ENCODE results near the gene ITPRID2.
A peak's percentile ranks its signal among the peaks of the same experiment; 100 is the strongest.

The ITPRID2 gene

DNA sequence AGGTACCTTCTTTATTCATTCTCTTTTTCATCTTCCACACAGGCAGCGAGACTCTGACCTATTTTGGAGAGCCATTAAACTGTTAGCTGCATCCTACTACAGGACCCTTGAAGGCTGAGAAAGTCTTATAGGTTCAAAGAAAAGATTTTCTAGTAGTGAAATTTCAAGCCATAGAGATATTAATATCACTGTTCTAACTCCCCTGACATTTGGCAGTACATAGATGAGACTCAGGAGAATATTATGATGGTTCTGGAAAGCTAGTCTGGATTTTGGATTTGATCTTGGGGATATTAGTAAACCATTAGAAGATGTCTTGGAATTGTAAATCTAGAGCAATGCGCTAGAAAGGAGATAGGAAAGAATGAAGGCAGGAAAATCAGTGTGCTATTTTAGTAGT, 1.3 kb upstream of the ITPRID2 start:
- Mint-ChIP-seq H3K9me3 (no peaks in the 10 kb centered on the region), H3K4me1 (ENCODE audit: low read depth) (peaks cover 24% of the 10 kb centered on the region), H3K4me3 (peak overlapping the region; percentile 25), H3K27ac (no peak overlapping the region), H3K27me3 (ENCODE audit: low read depth) (peaks cover 45% of the 10 kb centered on the region), H3K36me3 (ENCODE audit: low read depth) (peaks cover 18% of the 10 kb centered on the region)
- DNase-seq (ENCODE audit: low spot score), result no peak

DNA sequence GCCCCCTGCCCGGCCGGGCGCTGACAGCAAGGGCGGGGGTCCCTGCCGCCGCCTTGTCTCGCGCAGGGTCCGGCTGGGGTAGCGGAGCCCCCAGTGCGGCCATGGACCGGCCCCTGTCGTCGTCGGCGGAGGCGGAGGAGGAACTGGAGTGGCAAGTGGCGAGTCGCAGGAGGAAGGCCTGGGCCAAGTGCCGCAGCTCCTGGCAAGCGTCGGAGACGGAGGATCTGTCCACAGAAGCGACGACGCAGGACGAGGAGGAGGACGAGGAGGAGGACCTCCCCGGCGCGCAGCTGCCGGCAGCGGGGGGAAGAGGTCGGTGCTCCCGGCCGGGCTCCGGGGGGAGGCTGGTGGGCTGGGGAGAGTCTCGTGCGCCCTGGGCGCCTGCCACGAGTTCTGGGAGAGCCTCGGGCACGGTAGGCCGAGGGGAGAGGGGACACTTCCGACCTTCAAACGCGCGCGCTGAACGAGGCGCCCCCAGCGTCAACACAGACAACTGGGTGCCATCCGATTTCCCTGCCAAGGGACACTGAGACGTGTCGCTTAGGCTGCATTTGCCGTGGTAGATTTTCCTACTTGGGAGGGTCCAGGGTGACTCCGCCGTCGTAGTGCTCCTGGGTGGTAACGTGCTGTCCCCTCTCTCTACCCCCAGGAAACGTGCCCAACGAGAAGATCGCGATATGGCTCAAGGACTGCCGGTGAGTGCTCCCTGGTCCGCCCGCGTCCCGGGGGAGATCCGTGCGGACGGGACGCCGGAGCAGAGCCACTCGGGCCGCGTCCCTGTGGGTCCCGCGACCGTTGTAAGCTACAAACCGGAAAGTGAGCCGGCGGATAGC, 652 bp downstream of the ITPRID2 start:
- no peaks in the 10 kb centered on the region for H3K9me3 Mint-ChIP-seq
- H3K4me3 Mint-ChIP-seq, result peak overlapping the region; percentile 97
- peaks cover 31% of the 10 kb centered on the region for H3K4me1 Mint-ChIP-seq (ENCODE audit: low read depth)
- DNase-seq (ENCODE audit: low spot score), result peak; percentile 63
- H3K27ac Mint-ChIP-seq, result peak overlapping the region; percentile 93
- H3K27me3 Mint-ChIP-seq (ENCODE audit: low read depth), result peaks cover 29% of the 10 kb centered on the region
- H3K36me3 Mint-ChIP-seq (ENCODE audit: low read depth), result peaks cover 24% of the 10 kb centered on the region

DNA sequence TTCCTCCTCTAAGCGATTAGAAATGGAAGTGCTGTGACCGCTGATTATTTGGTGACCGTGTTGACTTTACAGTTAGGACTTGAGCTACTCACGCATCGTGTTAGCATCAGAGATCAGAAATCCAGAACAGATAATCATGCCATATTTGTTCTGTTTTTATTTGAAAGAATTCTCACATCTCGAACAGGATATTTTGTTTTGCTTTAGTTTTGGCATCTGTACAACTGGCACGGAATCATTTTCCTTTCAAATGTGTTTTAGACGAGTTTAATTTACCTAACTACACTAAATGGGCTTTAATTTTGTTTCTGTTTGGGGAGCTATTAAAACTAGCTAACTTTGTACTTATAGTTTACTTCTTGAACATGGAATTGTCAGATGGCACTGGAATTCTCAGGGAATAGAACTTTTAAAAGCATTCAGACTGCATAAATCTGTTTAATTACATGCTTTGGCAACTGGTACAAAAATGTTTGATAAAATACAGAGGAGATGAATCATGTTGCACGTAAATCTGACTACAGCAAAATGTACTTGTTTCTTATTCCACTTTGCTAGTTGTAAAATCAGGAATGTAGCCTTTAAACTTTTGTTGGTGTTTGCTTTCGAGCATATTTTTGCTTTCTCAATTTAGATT, 1.4 kb downstream of the ITPRID2 start:
- H3K9me3 Mint-ChIP-seq, result no peaks in the 10 kb centered on the region
- DNase-seq (ENCODE audit: low spot score), result no peak

DNA sequence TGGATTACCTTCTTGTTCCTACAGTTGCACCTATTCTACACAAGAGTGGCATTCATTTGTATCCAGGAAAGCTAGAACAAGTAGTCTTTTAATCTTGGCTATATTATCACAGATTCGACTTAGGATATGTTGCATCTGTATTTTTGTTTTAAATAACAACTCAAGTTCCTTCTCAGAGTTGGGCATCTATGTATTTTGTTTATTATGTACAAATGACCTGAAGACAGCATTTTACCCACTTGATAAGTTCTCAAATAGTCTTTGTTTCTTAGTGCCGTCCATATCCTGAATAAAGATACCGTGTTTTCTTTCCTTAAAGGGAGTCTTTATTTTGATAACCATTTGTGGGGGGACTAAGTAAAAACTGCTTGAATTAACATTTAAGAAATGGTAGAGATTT, 2.9 kb downstream of the ITPRID2 start:
- no peak for DNase-seq (ENCODE audit: low spot score)
- H3K4me3 Mint-ChIP-seq, result no peak overlapping the region
- peaks cover 35% of the 10 kb centered on the region for H3K4me1 Mint-ChIP-seq (ENCODE audit: low read depth)

More for the DNA sequence above, 1.4 kb downstream of the ITPRID2 start:
- Mint-ChIP-seq H3K36me3 (ENCODE audit: low read depth) (peaks cover 24% of the 10 kb centered on the region), H3K4me3 (peak overlapping the region; percentile 97), H3K27me3 (ENCODE audit: low read depth) (peaks cover 26% of the 10 kb centered on the region), H3K27ac (peak overlapping the region; percentile 93), H3K4me1 (ENCODE audit: low read depth) (peaks cover 31% of the 10 kb centered on the region)

DNA sequence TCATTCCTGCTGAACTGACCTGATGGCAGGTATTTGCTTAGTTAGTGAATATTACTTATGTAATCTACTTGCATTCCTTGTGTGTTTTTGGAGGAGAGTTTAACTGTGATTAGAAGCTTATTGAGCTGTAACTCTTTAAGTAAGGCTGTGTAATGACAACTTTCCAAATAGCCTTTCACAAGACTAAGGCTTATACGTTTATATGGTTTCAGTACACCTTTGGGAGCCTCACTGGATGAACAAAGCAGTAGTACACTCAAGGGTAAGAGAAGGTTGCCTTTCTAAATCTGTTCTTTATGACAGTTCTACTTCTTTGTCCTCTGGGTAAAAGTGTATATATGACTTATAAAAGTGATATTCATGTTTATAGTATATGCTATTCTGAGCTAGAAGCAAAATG, 4.3 kb downstream of the ITPRID2 start:
- no peak for DNase-seq (ENCODE audit: low spot score)
- Mint-ChIP-seq H3K27me3 (ENCODE audit: low read depth) (peaks cover 4% of the 10 kb centered on the region), H3K4me3 (no peak overlapping the region), H3K27ac (no peak overlapping the region), H3K36me3 (ENCODE audit: low read depth) (peaks cover 41% of the 10 kb centered on the region), H3K9me3 (no peaks in the 10 kb centered on the region), H3K4me1 (ENCODE audit: low read depth) (peaks cover 47% of the 10 kb centered on the region)

More for the DNA sequence above, 2.9 kb downstream of the ITPRID2 start:
- H3K27ac Mint-ChIP-seq, result no peak overlapping the region
- H3K9me3 Mint-ChIP-seq, result no peaks in the 10 kb centered on the region
- peaks cover 12% of the 10 kb centered on the region for H3K27me3 Mint-ChIP-seq (ENCODE audit: low read depth)
- peaks cover 30% of the 10 kb centered on the region for H3K36me3 Mint-ChIP-seq (ENCODE audit: low read depth)

DNA sequence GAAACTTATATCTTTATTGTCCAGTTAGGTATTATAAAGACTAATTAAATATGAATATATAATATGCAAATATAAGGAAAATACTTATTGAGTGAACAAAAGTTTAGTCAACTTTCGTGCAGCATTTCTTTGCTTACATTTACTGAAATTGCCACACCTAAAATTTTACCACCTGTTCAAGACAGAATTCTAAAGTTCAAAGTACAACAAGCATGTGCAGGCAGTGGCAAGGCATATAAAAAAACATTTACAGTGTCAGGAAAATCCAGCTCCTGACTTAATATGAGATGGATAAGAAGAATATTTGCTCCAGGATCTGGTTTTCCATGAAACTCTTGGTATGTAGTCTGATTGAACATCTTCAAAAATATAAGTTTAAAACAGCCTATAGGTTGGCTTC, 4.8 kb downstream of the ITPRID2 start:
- no peak overlapping the region for H3K27ac Mint-ChIP-seq
- peaks cover 45% of the 10 kb centered on the region for H3K36me3 Mint-ChIP-seq (ENCODE audit: low read depth)
- no peak for DNase-seq (ENCODE audit: low spot score)
- no peak overlapping the region for H3K4me3 Mint-ChIP-seq
- peaks cover under 1% of the 10 kb centered on the region for H3K27me3 Mint-ChIP-seq (ENCODE audit: low read depth)
- no peaks in the 10 kb centered on the region for H3K9me3 Mint-ChIP-seq
- peaks cover 43% of the 10 kb centered on the region for H3K4me1 Mint-ChIP-seq (ENCODE audit: low read depth)

DNA sequence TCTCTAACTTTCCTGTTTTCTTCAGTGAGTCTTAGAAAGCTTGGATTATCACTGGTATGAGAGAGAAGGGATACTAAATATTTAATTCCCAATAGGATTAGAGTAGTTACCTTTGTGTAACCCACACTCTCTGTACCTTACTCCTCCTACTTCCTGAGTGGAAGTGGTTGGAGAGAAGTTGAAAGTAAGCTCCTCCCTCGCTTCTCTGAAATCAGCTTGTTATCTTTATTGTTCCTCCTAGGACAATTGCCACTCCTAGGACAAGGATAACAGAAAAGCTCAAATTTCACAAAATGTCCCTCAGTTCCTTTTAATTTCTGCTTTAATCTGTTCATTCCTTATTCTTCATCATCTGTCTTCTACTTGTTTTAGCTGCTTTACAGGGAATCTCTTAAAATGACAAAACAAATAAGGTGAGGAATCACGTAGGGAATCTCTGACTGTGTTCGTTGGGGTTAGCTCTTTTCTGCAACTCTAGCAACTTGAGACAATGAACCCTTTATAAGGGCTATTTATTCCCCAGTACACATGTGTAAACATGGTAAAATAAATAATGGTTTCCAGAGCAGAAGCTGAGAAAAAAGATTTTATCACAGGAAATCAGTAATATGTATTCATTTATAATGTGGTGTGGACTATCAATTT, 8.6 kb downstream of the ITPRID2 start:
- H3K27ac Mint-ChIP-seq, result no peak overlapping the region

DNA sequence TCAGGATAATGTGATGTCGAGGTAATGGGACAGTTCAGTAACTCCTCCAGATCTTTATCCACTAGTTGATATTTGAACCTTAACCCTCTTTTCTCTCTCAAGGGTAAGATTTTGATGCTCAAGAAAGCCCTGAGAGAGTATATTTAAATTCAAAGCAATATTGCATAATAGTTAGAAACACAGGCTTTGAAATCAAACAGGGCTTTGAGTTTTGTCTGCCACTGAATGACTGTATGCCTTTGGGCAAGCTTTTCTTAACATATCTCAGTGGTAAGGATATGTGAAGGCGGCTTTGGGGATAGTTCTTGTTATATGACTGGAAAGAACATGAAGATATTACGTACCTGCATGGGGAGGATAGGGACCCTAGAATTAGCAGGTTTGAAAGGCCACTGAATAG, 11.1 kb downstream of the ITPRID2 start:
- Mint-ChIP-seq H3K4me1 (ENCODE audit: low read depth) (peaks cover 19% of the 10 kb centered on the region), H3K4me3 (no peak overlapping the region), H3K27me3 (ENCODE audit: low read depth) (no peaks in the 10 kb centered on the region), H3K27ac (no peak overlapping the region), H3K36me3 (ENCODE audit: low read depth) (peaks cover 49% of the 10 kb centered on the region), H3K9me3 (no peaks in the 10 kb centered on the region)
- no peak for DNase-seq (ENCODE audit: low spot score)

More for the DNA sequence above, 8.6 kb downstream of the ITPRID2 start:
- Mint-ChIP-seq H3K27me3 (ENCODE audit: low read depth) (no peaks in the 10 kb centered on the region), H3K36me3 (ENCODE audit: low read depth) (peaks cover 50% of the 10 kb centered on the region), H3K4me1 (ENCODE audit: low read depth) (peaks cover 26% of the 10 kb centered on the region), H3K4me3 (peak overlapping the region; percentile 3), H3K9me3 (no peaks in the 10 kb centered on the region)
- no peak for DNase-seq (ENCODE audit: low spot score)

DNA sequence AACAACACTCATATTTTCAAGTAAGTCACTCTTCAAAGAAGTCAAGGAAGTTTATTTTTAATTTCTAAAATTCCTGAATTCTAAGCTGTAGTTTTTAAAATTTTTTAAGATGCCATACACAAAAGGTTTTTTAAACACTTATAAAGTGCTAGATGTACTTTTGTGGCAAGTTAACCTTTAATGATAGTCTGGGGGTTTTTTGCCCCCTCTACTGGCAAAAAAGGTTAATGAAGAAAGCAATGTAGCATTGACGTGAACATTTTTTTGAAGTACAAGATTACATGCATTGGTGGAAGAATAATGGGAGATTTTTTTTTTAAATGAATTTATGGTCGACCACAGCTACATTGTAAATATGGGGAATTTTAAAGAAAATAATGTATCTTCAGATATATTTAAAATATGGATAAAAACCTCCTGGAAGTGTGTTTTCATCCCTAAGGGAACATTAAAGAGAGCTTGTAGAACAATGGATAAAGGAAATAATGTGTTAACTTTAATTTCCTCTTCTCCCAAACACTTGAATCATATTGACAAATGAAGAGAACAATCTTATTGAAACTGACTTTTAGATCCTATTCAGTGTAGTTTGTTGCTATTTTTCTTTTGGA, 12.6 kb downstream of the ITPRID2 start:
- H3K4me3 Mint-ChIP-seq, result no peak overlapping the region
- H3K27me3 Mint-ChIP-seq (ENCODE audit: low read depth), result no peaks in the 10 kb centered on the region
- H3K9me3 Mint-ChIP-seq, result no peaks in the 10 kb centered on the region
- DNase-seq (ENCODE audit: low spot score), result no peak
- H3K4me1 Mint-ChIP-seq (ENCODE audit: low read depth), result peaks cover 17% of the 10 kb centered on the region
- no peak overlapping the region for H3K27ac Mint-ChIP-seq
- H3K36me3 Mint-ChIP-seq (ENCODE audit: low read depth), result peaks cover 45% of the 10 kb centered on the region

DNA sequence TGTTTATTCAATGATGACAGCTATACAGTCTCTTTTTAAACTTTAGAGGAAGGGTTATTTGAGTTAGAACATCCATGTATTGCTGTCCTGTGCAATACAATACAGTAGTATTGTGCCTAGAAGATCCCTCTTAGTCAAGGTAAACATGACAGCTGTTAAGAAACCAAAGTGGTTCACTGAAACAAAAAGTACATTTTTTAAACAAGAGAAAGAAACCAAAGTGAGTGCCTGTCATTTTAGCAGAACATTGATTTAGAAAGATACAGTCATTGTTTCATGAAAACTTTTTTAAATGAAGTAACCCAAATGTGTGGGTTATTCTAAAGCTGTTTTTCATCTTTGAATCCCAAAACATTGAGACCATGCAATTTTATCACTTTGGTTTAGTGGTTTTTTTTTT, 15.5 kb downstream of the ITPRID2 start:
- H3K36me3 Mint-ChIP-seq (ENCODE audit: low read depth), result peaks cover 36% of the 10 kb centered on the region

DNA sequence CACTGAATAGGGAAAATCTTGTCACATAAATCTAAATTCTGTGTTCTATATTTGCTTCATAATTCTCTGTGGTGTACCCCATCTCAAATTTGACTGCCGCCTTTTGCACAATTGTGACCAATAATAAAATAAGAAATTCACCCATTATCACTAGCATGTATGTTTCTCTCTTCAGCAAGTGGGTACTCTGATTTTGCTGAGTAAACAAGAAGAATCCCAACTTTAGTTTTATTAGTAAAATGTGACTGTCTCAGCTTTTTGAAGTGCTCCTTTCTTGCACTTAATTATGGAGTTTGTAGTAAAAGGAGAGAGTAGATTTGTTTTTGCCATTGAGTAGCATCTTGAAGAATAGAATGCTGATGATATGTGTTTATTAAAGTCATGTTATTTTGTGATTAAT, 16.1 kb downstream of the ITPRID2 start:
- Mint-ChIP-seq H3K9me3 (no peaks in the 10 kb centered on the region), H3K4me3 (no peak overlapping the region), H3K4me1 (ENCODE audit: low read depth) (peaks cover 10% of the 10 kb centered on the region), H3K27ac (no peak overlapping the region), H3K36me3 (ENCODE audit: low read depth) (peaks cover 33% of the 10 kb centered on the region), H3K27me3 (ENCODE audit: low read depth) (no peaks in the 10 kb centered on the region)
- no peak for DNase-seq (ENCODE audit: low spot score)

More for the DNA sequence above, 15.5 kb downstream of the ITPRID2 start:
- Mint-ChIP-seq H3K9me3 (no peaks in the 10 kb centered on the region), H3K27ac (no peak overlapping the region), H3K27me3 (ENCODE audit: low read depth) (no peaks in the 10 kb centered on the region), H3K4me3 (no peak overlapping the region), H3K4me1 (ENCODE audit: low read depth) (peaks cover 10% of the 10 kb centered on the region)
- no peak for DNase-seq (ENCODE audit: low spot score)

DNA sequence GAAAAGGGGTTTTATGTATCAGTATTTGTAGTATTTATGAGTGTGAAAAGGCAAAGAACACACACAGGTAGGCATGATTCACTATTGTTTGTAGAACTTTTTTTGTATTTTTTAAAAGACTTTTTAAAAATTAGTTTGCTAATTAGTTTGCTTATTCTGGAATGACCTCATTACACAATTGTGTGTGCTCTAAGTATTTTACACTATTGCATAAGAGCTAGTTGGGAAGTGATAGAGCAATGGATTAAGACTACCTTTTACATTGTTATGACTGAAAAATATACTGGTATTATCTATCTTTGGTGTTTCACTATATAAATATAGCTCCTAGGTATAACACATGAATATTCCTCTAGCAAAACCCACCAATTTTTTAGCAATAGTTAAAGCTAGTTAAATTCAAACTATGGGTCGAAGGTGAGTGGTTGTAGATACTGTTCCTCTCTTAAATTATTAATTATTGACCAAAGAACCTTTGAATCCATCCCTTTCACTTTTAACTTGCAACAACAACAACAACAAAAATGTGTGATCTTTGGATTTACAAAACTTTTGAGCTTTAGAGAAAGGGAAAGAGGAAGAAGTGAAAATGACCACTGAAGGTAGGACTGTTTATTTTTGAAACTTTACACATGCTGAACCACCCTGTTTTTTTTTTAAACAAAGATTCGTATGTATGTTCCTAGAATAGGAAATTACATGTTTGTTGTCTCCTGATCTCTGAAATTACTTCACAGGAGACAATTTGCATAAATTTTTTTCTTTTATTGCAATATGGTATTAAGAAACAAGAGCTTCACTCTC, 18.7 kb downstream of the ITPRID2 start:
- peaks cover 36% of the 10 kb centered on the region for H3K36me3 Mint-ChIP-seq (ENCODE audit: low read depth)
- no peak for DNase-seq (ENCODE audit: low spot score)
- H3K9me3 Mint-ChIP-seq, result no peaks in the 10 kb centered on the region
- H3K4me1 Mint-ChIP-seq (ENCODE audit: low read depth), result peaks cover 7% of the 10 kb centered on the region
- H3K4me3 Mint-ChIP-seq, result no peak overlapping the region
- no peak overlapping the region for H3K27ac Mint-ChIP-seq
- H3K27me3 Mint-ChIP-seq (ENCODE audit: low read depth), result no peaks in the 10 kb centered on the region

DNA sequence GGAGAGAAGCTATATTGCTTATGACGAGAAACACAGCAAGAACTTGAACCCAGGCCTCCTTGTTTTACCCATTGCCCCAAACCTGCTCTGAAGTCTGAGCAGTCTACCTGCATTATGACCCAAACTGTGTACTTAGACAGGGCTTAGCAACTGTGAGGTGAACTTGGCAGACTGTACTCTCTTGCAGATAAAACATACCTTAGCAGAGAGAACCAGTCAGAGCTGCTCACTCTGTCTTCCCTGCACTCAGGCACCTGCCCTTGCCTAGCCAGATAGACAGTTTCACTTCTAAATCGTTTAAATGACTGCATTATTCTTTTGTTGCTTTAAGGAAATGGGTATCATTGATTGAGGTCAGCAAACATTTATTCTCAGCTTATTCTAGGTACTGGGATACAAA, 20.3 kb downstream of the ITPRID2 start:
- H3K4me3 Mint-ChIP-seq, result no peak overlapping the region
- peaks cover 43% of the 10 kb centered on the region for H3K36me3 Mint-ChIP-seq (ENCODE audit: low read depth)
- no peaks in the 10 kb centered on the region for H3K27me3 Mint-ChIP-seq (ENCODE audit: low read depth)
- peaks cover 7% of the 10 kb centered on the region for H3K4me1 Mint-ChIP-seq (ENCODE audit: low read depth)
- DNase-seq (ENCODE audit: low spot score), result no peak
- no peak overlapping the region for H3K27ac Mint-ChIP-seq
- no peaks in the 10 kb centered on the region for H3K9me3 Mint-ChIP-seq

Data from T-helper 2 cell treated with Interferon-gamma antibody and Interleukin-4, amounts not matched to agents 5 μg/mL and 100 μg/mL, for 36 hours (primary cell).